HG02884 (cell line): ENCODE results near the gene IDI1.
"Not testable (repeated sequence)": the region's sequence is repeated elsewhere in the genome, so short reads cannot be mapped to it uniquely, and the experiment has no call there.

Experiments used
- ATAC-seq: cut with Tn5 transposase; IDR thresholded peaks from one replicate; pipeline ENCODE4 v1.9.1; 2021; ENCODE audit warnings: mild to moderate bottlenecking, moderate library complexity; ENCODE audit not compliant: unreplicated experiment

Gene IDI1

DNA sequence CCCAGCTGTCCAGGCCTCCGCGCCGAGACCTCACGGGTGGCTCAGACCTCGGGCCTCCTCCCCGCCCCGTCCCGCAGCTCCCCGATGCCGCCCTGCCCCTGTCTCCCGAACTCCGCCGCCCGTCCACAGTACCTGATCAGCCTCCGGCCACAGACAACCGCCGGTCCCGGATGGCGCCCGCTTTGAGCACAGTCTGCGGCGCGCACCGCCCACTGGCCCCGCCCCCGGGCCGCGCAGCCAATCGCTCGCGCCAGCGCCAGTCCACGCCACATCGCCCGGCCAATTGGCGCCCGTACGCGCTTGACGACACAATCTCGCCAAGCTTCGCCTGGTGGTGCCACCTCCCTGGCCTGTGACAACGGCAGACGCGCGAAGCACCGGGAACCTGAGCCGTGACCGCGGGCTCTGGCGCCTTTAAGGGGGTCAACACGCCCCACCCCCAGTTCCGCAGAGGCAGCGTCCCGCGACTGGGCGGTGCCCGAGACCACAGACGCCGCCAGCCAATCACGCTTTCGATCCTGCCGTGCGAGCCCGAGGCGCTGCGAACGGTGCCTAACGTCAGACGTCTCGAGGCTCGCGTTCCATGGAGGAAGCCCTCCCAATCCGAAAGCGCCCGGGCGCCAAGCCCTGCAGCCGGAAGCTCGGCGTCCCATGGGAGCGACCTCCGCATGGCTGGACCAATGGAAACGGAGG is at the start of gene IDI1:
TSS of gene IDI1 (minus strand) at position 388 of the 693 bp plus-strand sequence. CDS start at position 272, 116 bp downstream.
- ATAC-seq, result peak; percentile 81

DNA sequence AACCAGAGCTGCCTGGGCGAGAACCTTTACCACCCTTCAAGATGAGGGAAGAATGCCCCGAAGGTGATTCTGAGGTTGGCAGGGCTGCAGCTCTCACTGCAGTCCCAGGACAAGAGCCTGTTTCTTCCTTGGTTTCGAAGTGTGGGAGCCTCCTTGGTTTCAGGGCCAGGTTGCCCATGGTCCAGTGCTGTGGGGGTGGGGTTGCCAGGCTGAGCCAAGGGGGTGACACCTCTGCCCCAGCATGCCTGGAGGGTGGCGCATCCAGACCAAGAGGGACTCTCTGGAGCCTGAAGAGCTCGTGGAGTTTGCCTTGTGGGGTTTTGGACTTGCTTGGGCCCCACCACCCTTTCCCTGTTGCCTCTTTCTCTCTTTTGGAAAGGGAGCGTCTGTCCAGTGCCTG is 48.5 kb upstream of the IDI1 start:
- ATAC-seq, result no peak

DNA sequence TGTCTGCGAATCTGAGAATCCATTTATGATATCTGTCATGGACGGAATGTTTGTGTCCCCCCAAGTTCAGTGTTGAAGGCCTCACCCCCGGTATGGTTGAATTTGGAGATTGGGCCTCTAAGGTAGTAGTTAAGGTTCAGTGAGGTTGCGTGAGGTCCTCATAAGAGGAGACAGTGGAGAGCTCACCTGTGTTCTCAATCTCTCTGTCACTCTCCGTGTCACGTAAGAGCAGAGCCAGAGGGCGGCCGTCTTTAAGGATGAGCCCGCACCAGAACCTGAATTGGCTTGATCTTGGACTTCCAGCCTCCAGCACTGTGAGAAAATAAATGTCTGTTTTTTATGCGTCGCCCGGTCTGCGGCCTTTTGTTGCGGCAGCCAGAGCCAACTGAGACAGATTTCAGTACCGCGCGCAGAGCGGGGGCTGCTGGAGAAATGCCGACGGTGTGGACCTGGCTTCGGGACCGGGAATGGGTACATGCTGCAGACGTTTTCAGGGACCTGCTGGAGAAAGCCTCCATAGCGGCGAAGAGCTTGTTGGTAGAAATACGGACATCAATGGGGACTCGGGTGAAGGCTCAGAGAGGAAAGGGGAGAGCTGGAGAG is 47.5 kb upstream of the IDI1 start:
- ATAC-seq, result no peak

DNA sequence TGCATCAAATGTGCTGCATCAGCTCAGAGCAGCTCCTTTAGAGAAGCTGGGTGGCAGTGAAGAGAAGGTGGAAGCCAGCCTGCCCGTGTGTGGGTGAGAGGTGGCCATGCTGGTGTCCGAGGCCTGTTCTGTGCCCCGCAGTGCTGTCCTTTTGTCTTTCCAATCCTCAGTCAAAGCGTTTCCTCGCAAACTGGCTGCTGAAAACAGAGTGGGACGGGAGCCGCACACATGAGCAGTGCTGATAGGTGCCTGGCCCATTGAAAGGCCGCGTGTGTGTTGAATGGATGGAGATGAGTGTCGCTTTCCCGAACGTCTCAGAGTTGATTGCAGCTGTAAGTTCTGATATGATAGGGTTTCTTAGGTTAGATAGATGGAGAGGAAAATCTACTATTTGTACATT is 46.6 kb upstream of the IDI1 start:
- ATAC-seq, result no peak

DNA sequence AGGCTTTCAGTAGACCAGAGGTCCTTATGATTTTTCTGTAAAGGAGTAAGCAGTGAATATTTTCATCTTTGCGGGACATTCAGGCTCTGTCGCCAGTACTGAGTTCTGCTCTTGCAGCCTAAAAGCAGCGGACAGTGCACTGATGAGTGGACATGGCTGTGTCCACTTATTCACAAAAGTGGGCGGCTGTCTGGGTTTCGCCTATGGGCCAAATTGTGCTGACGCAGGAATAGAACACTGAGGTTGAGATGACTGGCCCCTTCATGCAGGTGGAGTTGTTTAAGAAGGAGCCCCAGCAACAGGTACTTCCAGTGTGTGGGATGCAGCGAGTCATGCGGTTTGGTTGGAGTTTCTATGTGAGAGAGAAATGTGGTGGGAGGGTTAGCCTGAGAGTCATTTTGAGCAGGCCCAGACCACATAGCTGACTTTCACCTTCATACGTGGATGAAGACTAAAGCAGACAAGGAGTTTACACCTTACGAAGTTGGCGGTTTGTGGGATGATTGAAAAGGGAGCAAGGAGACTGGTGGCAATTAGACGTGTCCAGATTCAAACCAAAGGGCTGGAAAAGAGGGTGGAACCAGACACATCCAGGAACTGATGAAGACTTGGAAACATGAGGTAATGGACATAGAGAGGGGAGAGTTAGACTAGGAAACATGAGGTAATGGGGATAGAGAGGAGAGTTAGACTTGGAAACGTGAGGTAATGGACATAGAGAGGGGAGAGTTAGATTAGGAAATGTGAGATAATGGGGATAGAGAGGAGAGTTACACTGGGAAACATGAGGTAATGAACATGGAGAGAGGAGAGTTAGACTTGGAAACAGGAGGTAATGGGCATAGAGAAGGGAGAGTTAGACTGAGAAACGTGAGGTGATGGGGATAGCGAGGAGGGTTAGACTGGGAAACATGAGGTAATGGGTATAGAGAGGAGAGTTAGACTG is 45.5 kb upstream of the IDI1 start:
- ATAC-seq, result peak; percentile 89

DNA sequence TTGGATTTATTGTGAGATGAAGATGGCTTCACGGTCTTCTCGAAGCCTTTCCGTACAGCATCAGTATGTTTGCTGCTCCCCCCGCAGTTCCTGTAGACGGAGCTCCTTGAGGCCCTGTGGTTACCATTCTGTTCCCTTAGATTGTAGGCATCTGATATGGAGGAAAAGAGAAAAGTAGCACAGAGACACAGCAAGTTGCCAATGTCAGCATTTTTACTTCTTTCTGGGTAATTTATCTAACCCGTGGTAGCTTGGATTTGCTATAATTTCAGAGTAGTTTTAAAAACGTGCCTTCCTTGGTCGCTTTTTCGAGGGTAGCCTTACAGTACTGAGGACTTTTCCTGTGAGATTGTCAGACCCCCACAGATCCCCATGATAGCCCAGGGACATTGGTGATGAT is 44.8 kb upstream of the IDI1 start:
- no peak for ATAC-seq

DNA sequence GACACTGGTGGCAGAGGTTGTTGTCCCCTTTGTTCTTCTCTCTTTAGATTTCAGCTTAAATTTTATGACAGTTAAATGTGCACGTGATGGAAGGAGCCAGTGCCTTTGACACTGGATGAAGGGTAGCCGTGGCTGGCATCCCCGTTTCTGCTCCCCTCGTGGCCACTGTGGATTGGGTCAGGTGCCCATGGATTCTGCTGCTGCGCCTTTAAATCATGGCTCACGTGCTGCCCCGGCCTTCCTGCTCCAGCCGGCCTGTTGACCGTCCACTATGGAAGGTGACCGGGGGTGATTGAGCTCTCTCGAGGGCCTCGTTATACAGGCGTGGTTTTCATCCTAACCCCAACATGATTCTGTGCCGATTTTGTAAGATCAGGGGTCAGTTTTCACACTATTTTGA is 41.8 kb upstream of the IDI1 start:
- ATAC-seq, result no peak

DNA sequence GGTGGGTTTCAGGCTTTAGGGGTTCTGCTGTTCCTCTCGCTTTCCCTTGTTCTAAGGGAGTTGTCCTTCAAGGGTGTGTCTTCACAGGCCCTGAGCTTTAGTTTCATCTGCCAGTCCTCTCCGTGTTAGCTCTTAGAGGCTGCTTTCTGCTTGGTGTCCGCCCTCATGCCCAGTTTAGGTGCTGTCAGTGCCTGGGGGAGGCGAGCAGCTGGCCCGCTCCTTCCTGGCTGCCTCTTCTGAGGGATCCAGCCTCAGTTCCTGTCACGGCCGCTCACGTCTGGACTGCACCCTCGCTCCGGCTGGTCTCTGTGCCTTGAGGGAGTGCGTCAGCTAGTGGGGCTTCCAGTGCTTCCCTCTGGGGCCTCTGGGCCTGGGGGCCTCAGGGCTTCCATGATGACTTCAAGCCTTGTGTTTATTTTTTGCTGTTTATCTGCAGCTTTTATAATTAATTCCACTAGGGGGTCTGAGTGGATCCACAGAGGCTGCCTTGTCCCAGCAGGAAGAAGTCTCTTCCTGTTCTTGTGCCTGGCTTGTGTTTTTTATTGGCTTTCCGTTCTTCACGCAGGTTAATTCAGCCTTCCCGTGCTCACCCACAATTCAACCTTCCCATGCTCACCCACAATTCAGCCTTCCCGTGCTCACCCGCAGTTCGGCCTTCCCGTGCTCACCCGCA is 40.2 kb upstream of the IDI1 start:
- ATAC-seq, result no peak

DNA sequence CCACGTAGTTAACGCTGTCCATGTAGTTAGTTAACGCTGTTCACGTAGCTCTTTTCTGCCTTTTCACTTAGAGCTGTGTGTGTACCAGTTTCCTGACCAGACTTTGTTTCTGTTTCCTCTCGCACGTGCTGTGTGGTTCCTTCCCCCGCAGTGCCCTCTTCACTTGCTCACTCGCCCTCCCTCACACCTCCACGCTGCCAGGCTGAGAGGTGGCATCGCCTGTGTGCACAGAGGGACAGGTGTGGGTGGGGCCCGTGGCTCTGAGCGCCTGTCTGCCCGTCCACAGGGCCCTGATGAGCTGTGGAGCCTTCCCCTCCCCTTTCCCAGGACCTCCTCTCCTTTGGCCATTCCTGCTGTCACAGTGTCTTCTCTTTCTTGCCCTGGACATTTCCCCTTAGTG is 37.9 kb upstream of the IDI1 start:
- no peak for ATAC-seq

DNA sequence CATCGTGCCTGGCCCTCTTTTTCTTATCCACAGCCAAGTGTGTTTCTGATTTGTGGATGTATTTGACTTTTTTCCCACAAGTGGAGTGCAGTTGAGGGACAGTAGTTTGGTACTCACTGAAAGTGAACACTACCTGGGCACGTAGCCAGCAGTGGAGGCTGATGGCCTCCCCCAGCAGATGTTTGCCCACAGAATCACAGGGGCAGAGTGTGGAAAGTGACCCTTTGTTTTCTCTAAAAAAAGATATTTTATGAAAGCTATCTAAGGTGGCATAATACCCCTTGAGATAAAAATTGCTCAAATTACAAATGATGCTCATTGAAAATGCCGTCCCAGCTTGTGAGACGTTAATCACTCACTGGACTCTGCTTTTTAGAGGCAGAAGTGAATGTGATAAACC is 36.3 kb upstream of the IDI1 start:
- ATAC-seq, result no peak

DNA sequence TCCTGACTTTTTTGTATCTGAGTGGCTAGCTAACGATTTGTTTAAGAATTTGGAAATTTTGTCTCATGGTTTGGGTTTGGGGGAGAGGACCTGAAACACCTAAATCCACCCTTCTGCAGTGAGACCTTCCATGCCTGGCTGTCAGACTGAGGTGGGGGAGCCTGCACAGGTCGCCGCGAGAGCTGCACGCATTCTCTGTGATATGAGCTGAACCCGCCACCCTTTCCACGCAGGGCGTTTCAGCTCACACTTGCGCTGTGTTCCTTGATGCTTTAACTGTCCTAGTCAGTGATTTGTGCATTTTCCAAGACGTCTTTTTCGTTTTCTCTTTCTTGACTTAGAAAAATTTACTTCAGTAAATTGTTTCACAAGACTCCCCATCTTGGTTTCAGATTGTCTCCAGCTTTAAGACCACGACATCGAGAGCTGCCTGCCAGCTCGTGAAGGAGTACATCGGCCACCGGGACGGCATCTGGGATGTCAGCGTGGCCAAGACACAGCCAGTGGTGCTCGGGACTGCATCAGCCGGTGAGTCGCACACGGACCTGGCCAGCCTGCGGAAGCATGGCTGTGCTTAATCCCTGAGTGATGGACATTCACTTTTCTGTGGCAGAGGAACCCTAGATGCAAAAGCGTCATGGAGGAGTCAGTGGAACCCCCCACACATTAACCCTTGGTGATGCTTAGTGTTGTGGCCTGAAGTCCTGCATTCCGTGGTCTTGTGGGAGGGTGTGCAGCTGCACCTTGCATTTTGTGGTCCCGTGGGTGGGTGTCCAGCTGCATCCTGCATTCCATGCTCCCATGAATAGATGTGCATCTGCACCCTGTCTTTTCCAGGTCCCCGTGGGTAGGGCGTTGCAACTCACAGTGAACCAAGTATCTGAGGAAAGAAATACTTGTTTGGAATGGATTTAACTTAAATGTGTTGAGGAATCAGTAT is 35.4 kb upstream of the IDI1 start:
- no peak for ATAC-seq

DNA sequence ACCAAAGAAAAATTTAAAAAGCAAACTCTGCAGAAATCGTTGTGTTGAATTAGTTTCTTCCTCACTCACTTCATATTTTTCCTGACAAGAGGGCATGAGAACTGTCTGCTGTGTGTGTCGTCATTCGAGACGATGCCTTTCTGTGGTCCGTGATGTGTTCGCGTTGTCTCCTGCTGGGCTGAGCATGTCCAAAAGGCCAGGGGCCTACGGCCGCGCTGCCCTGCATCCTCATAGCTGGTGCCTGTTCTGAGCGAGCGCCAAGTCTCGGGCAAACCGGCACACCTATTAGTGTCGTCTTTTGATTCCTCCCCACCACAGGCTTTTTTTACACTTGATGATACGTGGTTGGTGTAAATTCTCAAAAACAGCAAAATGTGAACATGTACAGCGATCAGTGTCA is 34.7 kb upstream of the IDI1 start:
- no peak for ATAC-seq

DNA sequence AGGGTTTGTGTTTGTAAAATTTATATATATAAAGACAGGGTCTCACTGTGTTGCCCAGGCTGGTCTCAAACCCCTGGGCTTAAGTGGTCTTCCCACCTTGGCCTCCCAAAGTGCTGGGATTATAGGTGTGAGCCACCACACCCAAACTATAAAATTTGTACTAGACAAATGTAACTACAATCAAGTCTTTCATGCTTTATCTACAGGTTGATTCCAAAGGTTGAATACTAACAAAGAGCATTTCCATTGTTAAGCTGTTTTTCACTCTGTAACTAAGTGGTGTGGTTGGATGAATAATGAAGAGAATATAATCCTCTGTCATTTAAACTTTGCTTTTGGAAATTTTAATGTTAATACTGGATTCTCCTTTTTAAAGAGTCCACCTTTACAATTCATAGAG is 29.7 kb upstream of the IDI1 start:
- ATAC-seq, result no peak

DNA sequence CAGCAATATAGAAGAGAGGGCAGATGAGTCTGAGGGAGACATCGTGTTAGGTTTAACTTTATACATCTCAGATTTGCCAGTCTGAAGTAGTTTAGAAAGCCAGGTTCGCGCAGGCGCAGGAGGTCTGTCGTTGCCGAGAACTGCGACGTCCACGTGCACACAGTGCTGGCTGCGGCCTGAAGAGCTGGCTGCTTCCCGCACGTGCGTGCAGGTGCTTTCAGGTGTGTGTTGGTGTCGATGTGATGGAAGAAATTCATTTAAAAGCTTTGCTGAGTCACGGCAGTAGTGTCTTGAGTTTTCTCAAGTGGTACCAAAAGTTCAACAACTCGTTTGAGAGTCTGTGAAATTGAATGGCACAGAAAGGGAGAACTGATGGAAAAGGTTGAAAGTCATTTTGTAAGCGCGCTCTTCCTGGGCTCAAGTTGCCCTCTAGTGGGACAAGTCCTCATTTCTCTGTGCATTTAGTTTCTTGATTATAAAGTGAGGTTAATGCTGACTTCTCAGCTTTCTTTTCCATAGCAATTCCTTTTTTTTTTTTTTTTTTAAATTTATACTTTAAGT is 25.9 kb upstream of the IDI1 start:
- no peak for ATAC-seq

DNA sequence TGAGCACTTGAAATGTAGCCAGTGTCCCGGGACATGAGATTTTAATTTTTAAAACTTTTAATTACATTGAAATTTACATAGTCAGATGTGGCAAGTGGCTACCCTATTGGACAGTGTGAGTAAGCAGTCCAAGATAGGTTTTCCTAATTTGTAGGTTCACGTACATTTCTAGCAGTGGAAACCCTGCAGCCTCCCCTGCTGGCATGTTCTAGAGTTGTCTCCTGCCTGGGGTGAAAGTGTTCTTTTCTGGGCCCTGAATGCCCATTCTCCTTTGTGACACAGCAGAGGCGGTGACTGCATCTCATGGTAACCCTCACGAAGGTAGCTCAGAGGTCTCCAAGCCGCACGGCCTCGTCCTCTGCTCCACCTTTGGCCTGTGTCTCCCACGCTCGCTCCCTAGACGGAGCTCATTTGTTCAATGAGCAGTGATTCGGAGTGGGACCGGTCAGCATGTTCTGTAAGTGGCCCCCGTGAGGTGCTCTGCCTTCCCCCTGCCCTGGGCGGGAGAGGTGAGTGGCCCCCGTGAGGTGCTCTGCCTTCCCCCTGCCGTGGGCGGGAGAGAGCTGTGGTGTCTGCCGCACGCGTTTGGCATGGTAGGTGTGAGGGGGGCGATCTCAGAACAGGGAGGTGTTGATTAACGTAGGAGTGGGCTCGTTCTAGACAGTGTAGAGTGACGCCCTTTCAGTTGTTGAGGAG is 25.3 kb upstream of the IDI1 start:
- ATAC-seq, result no peak

DNA sequence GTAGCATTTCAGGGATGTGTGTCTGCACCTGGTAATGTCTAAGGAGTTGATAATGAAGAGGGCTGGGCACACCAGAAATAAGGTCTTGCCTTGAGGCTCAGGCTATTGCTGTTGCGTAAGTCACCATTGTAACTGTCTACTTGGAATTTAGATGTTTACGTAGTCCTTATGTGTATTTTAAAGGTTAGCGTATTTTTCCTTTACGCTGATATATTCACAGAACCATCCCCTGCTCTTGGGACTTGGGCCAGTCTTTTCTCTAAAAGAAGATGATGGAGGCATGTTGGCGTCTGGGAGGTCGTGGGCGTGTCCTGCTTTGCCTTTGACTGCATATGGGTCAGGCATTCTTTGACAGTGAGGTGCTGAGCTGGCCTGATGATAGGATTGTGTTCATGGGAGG is 22.0 kb upstream of the IDI1 start:
- ATAC-seq, result no peak

DNA sequence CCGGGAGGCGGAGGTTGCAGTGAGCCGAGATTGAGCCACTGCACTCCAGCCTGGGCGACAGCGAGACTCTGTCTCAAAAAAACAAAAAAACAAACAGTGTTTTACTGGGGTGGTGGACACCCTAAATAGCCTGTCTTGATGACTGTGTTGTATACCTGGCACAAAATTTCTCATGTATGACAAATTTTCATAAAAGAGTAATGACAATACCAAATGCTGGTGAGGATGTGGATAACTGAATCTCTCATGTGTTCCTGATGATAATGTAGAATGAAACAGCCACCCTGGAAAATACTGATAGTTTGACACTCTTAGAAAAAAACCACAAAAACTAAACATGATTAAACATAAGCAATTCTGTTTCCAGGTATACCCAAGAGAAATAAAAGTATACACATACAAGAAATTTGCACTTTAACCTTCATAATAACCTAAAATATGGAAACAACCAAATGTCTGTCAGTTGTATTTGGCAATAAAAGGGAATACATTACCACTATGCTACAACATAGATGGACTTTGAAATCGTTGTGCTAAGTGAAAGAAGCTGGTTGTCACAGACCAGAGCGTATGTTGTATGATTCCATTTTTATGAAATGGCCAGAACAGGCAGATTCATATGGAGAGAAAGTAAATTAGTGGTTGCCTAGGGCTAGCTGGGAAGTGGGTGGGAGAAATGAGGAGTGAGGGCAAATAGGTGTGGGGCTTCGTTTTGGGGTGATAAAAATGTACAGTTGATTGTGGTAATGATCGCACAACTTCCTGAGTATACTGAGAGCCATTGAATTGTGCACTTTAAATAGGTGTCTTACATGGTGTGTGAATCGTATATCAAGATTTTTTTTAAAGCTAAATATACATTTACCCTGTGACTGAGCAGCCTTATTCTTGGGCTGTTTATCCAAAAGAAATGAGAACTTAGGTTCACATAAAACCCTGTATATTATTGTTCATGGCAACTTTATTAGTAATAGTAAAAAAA is 19.8 kb upstream of the IDI1 start:
- no peak for ATAC-seq

DNA sequence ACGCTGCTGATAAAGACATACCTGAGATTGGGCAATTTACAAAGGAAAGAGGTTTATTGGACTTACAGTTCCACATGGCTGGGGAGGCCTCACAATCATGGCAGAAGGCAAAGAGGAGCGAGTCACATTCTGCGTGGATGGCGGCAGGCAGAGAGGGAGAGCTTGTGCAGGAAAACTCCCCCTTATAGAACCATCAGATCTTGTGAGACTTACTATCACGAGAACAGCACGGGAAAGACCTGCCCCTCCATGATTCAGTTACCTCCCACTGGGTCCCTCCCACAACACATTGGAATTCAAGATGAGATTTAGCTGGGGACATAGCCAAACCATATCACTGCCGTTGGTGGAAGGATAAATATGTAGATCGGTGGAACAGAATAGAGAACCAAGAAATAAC is 17.8 kb upstream of the IDI1 start:
- ATAC-seq, result not testable (repeated sequence)
